HCT116 (cell line): ENCODE results near the gene SYT9. TPM values are rescaled to one million over a fixed set of nuclear protein-coding genes. Genes with fewer than 3 reads are reported as not detected.

Experiments
- ATAC-seq: fragments of 200-7000 bp; cut with Tn5 transposase; 2 replicates; pipeline ENCODE4 v1.9.1; 2020; ENCODE audit warnings: mild to moderate bottlenecking, moderate library complexity
- BruUV-seq: library from RNA; stranded (reverse); fragments of 400-500 nt; replicated peaks from 2 replicates; lab custom pipeline; 2021; lab: Mats Ljungman, UMichigan
- CTCF ChIA-PET: fragments of 300-600 bp; sonication (Branson Sonifier 250); formaldehyde crosslinking; loops from one replicate; lab custom pipeline; 2021; ENCODE audit warnings: antibody characterized with exemption; lab: Charles Lee
- POLR2A ChIA-PET: fragments of 300-600, 350-600 bp; sonication (Branson Sonifier 250); formaldehyde crosslinking; loops from one replicate; lab custom pipeline; 2021; ENCODE audit warnings: antibody characterized with exemption; lab: Charles Lee
- RAD21 ChIA-PET, 2 experiments: fragments of 300-600 bp; sonication (Branson Sonifier 250); formaldehyde crosslinking; loops; one replicate each; lab custom pipeline; 2023; ENCODE audit warnings: low total read pairs in 2 of 2; ENCODE audit not compliant: uncharacterized antibody in 2 of 2, unreplicated experiment in 2 of 2, low non-redundant PET in 1 of 2; lab: Charles Lee
- DNase-seq: peaks from one replicate; pipeline ENCODE4 v3.0.0-alpha.2; 2010; ENCODE audit warnings: low read depth, low spot score
- H2AFZ ChIP-seq: fragments of 200-600 bp; shearing (Covaris generic), sonication (generic); 2 replicates; pipeline ENCODE4 v1.6.1; 2017; ENCODE audit warnings: low read depth, mixed run types, mixed read lengths, antibody characterized with exemption, low read length; ENCODE audit not compliant: poor library complexity, severe bottlenecking
- H3K27ac ChIP-seq: 2 replicates; pipeline ENCODE4 v1.5.1; 2012; ENCODE audit warnings: low read depth, low read length
- H3K27me3 ChIP-seq: fragments of 200-600 bp; sonication (generic); 2 replicates; pipeline ENCODE4 v1.6.1; 2016; ENCODE audit warnings: mixed run types, low read length, mixed read lengths; ENCODE audit not compliant: insufficient read depth
- H3K36me3 ChIP-seq, 2 experiments: fragments of 200-500 bp in 1 of 2; fragments of 200-600 bp in 1 of 2; sonication (Bioruptor generic) in 1 of 2; sonication (generic) in 1 of 2; 2 replicates each; pipeline versions ENCODE4 v1.5.1 to v1.6.1; 2014 to 2016; ENCODE audit warnings: low read length in 2 of 2, inconsistent platforms in 1 of 2, mixed read lengths in 1 of 2, mixed run types in 1 of 2; ENCODE audit not compliant: insufficient read depth in 2 of 2, control insufficient read depth in 1 of 2
- H3K4me1 ChIP-seq, 2 experiments: fragments of 200-600 bp in 1 of 2; sonication (generic) in 1 of 2; 2 replicates each; pipeline versions ENCODE4 v1.5.1 to v1.6.1; 2012 to 2017; ENCODE audit warnings: low read length in 2 of 2, inconsistent platforms in 1 of 2, mild to moderate bottlenecking in 1 of 2, mixed read lengths in 1 of 2, mixed run types in 1 of 2, moderate library complexity in 1 of 2; ENCODE audit not compliant: insufficient read depth in 2 of 2, control insufficient read depth in 1 of 2
- H3K4me2 ChIP-seq: fragments of 200-600 bp; sonication (generic); 2 replicates; pipeline ENCODE4 v1.6.1; 2017; ENCODE audit warnings: mixed run types, low read length, mixed read lengths
- H3K4me3 ChIP-seq, 2 experiments: fragments of 200-600 bp in 1 of 2; sonication (generic) in 1 of 2; replicated peaks in 1 of 2; 2 replicates each; pipeline ENCODE4 v1.5.1; 2011 to 2016; ENCODE audit warnings: low read length in 2 of 2, control low read depth in 1 of 2, low read depth in 1 of 2, mild to moderate bottlenecking in 1 of 2, mixed read lengths in 1 of 2, mixed run types in 1 of 2
- H3K79me2 ChIP-seq: fragments of 200-600 bp; sonication (generic); 2 replicates; pipeline ENCODE4 v1.6.1; 2017; ENCODE audit warnings: mild to moderate bottlenecking, mixed run types, low read length, moderate library complexity, mixed read lengths; ENCODE audit not compliant: insufficient read depth
- H3K9ac ChIP-seq: fragments of 200-600 bp; sonication (generic); 2 replicates; pipeline ENCODE4 v1.6.1; 2016; ENCODE audit warnings: low read length, mixed read lengths
- H3K9me2 ChIP-seq: fragments of 200-600 bp; sonication (generic), shearing (Covaris generic); 2 replicates; pipeline ENCODE4 v1.6.1; 2017; ENCODE audit warnings: mixed run types, mild to moderate bottlenecking, moderate library complexity; ENCODE audit not compliant: insufficient read depth
- H3K9me3 ChIP-seq, 2 experiments: fragments of 200-500 bp in 1 of 2; fragments of 200-600 bp in 1 of 2; sonication (Bioruptor generic) in 1 of 2; sonication (generic) in 1 of 2; 2 replicates each; pipeline ENCODE4 v1.6.1; 2014 to 2017; ENCODE audit warnings: low read length in 2 of 2, mixed read lengths in 2 of 2, inconsistent platforms in 1 of 2, low read depth in 1 of 2, mild to moderate bottlenecking in 1 of 2, mixed run types in 1 of 2, moderate library complexity in 1 of 2; ENCODE audit not compliant: control insufficient read depth in 1 of 2, insufficient read depth in 1 of 2
- H4K20me1 ChIP-seq: fragments of 200-600 bp; sonication (generic), shearing (Covaris generic); 2 replicates; pipeline ENCODE4 v1.6.1; 2017; ENCODE audit warnings: mixed run types, mild to moderate bottlenecking, moderate library complexity; ENCODE audit not compliant: insufficient read depth
- CBX3 ChIP-seq: IDR thresholded peaks from 2 replicates; pipeline ENCODE4 v1.6.1; 2012; ENCODE audit warnings: low read depth
- CEBPB ChIP-seq: IDR thresholded peaks from 2 replicates; pipeline ENCODE4 v1.6.1; 2012; ENCODE audit warnings: low read depth
- CTCF ChIP-seq, 3 experiments: fragments of 200-600 bp in 1 of 3; sonication (generic) in 1 of 3; IDR thresholded peaks in 2 of 3; conservative IDR thresholded peaks in 1 of 3; 2 replicates each; pipeline ENCODE4 v1.5.1; 2012 to 2017; ENCODE audit warnings: low read depth in 2 of 3, low read length in 2 of 3, antibody characterized with exemption in 1 of 3, borderline replicate concordance in 1 of 3, control low read depth in 1 of 3, mild to moderate bottlenecking in 1 of 3, mixed read lengths in 1 of 3, mixed run types in 1 of 3, moderate library complexity in 1 of 3; ENCODE audit not compliant: insufficient read depth in 1 of 3
- EGR1 ChIP-seq: IDR thresholded peaks from 2 replicates; pipeline ENCODE4 v1.6.1; 2012; ENCODE audit warnings: low read depth
- ELF1 ChIP-seq: IDR thresholded peaks from 2 replicates; pipeline ENCODE4 v1.6.1; 2012; ENCODE audit warnings: low read depth, borderline replicate concordance
- EZH2 ChIP-seq: fragments of 200-600 bp; sonication (generic); IDR thresholded peaks from 2 replicates; pipeline ENCODE4 v1.6.1; 2017; ENCODE audit warnings: antibody characterized with exemption, mixed run types
- EZH2phosphoT487 ChIP-seq: fragments of 200-600 bp; IDR thresholded peaks from 2 replicates; pipeline ENCODE4 v1.6.1; 2018; ENCODE audit warnings: antibody characterized with exemption, borderline replicate concordance
- FOSL1 ChIP-seq: IDR thresholded peaks from 2 replicates; pipeline ENCODE4 v1.6.1; 2012; ENCODE audit warnings: low read depth
- RAD21 ChIP-seq: IDR thresholded peaks from 2 replicates; pipeline ENCODE4 v1.6.1; 2012; ENCODE audit warnings: low read depth, mild to moderate bottlenecking
- SIN3A ChIP-seq: IDR thresholded peaks from 2 replicates; pipeline ENCODE4 v1.6.1; 2012; ENCODE audit warnings: low read depth
- SP1 ChIP-seq: IDR thresholded peaks from 2 replicates; pipeline ENCODE4 v1.6.1; 2012; ENCODE audit warnings: low read depth
- SRF ChIP-seq: IDR thresholded peaks from 2 replicates; pipeline ENCODE4 v1.6.1; 2012; ENCODE audit warnings: low read depth
- YY1 ChIP-seq: IDR thresholded peaks from 2 replicates; pipeline ENCODE4 v1.6.1; 2011; ENCODE audit warnings: low read length, low read depth, moderate library complexity, mild to moderate bottlenecking; ENCODE audit not compliant: insufficient replicate concordance; ENCODE audit errors: extremely low read depth
- ZBTB33 ChIP-seq: IDR thresholded peaks from 2 replicates; pipeline ENCODE4 v1.6.1; 2011; ENCODE audit warnings: mild to moderate bottlenecking, low read length, moderate library complexity; ENCODE audit not compliant: insufficient replicate concordance; ENCODE audit errors: extremely low read depth
- intact Hi-C: fragments of 100-400 bp; cut with micrococcal nuclease; formaldehyde crosslinking; loops from 2 replicates; pipeline ENCODE4 v1.10.0; 2022
- total RNA-seq: library from RNA; stranded (reverse); gene quantifications from one replicate; pipeline ENCODE4 v1.2.1, GENCODE V29; 2021; ENCODE audit not compliant: unreplicated experiment
- TF ChIP-seq, protein P1 (sequence below): IDR thresholded peaks from 2 replicates; pipeline ENCODE4 v1.6.1; 2012
- TF ChIP-seq, protein P2 (sequence below): IDR thresholded peaks from 2 replicates; pipeline ENCODE4 v1.6.1; 2012

The SYT9 gene
- total RNA-seq, 1 experiment from 2014 or later: not detected

- Histone ChIP-seq H3K9me2 (no peaks in the 10 kb centered on the region), H2AFZ (no peak overlapping the region), H3K4me2 (no peak overlapping the region)
- intact Hi-C loops: loop anchor here (10.0 kb wide), 1 partner anchor 695 kb away; no protein-coding TSS in a partner anchor
- no peak for ATAC-seq
- BruUV-seq: no TSS peak
- CTCF ChIA-PET: no interaction called here
- TF ChIP-seq SIN3A (no peak), ELF1 (no peak), SP1 (no peak), CBX3 (no peak)
- TF ChIP-seq, protein P1, sequence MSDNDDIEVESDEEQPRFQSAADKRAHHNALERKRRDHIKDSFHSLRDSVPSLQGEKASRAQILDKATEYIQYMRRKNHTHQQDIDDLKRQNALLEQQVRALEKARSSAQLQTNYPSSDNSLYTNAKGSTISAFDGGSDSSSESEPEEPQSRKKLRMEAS: no peak
- TF ChIP-seq, all 23 proteins: peak for 0
- DNase-seq: no peak
- no peaks in the 10 kb centered on the region; a peak in 1 of 4 replicates for H3K4me1 ChIP-seq
- H3K9me3 ChIP-seq: no peaks in the 10 kb centered on the region
- ChIA-PET POLR2A (no interaction called here), RAD21 (no interaction called here)
- H3K79me2 ChIP-seq: no peaks in the 10 kb centered on the region
- H3K4me3 ChIP-seq: no peak overlapping the region
- H3K9ac ChIP-seq: no peak overlapping the region
- peaks cover 48% of the 10 kb centered on the region for H3K27me3 ChIP-seq
- no peak overlapping the region for H3K27ac ChIP-seq
- H3K36me3 ChIP-seq: no peaks in the 10 kb centered on the region
- H4K20me1 ChIP-seq: no peaks in the 10 kb centered on the region
Observed at GRCh38 chr11:7449211-7449840, 197.6 kb downstream of the SYT9 start.

GRCh38 chr11:7449841-7450214 lies 198.1 kb downstream of the SYT9 start:
- H3K9ac ChIP-seq: no peak overlapping the region
- H3K27me3 ChIP-seq: peaks cover 43% of the 10 kb centered on the region
- H3K4me2 ChIP-seq: no peak overlapping the region
- POLR2A ChIA-PET: no interaction called here
- H3K9me3 ChIP-seq: no peaks in the 10 kb centered on the region
- RAD21 ChIA-PET: no interaction called here
- no peaks in the 10 kb centered on the region for H3K79me2 ChIP-seq
- H4K20me1 ChIP-seq: no peaks in the 10 kb centered on the region
- DNase-seq (no peak), ATAC-seq (no peak)
- CTCF ChIA-PET: no interaction called here
- no peaks in the 10 kb centered on the region for H3K36me3 ChIP-seq
- H3K27ac ChIP-seq: no peak overlapping the region
- BruUV-seq: no TSS peak
- no peaks in the 10 kb centered on the region for H3K9me2 ChIP-seq
- H2AFZ ChIP-seq: no peak overlapping the region
- intact Hi-C loops: loop anchor here (10.0 kb wide), 1 partner anchor 695 kb away; no protein-coding TSS in a partner anchor
- no peaks in the 10 kb centered on the region; a peak in 1 of 4 replicates for H3K4me1 ChIP-seq
- no peak overlapping the region for H3K4me3 ChIP-seq
- TF ChIP-seq CTCF (IDR thresholded peaks at IDR 0.05 in 2 of 3, conservative IDR thresholded peaks at IDR 0.05 in 1 of 3; ENCODE audit: borderline replicate concordance in 1 of 3, insufficient read depth in 1 of 3, low read depth in 2 of 3, low read length in 2 of 3): no peak
- no peak for TF ChIP-seq CBX3
- TF ChIP-seq ZBTB33: no peak
- no peak for TF ChIP-seq SP1
- TF ChIP-seq, protein P2, sequence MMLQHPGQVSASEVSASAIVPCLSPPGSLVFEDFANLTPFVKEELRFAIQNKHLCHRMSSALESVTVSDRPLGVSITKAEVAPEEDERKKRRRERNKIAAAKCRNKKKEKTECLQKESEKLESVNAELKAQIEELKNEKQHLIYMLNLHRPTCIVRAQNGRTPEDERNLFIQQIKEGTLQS: no peak
- TF ChIP-seq YY1: no peak
- TF ChIP-seq FOSL1: no peak
- no peak for TF ChIP-seq SRF
- no peak for TF ChIP-seq EZH2
- TF ChIP-seq EGR1: no peak
- TF ChIP-seq EZH2phosphoT487: no peak
- TF ChIP-seq CEBPB: no peak
- TF ChIP-seq, protein P1: no peak
- TF ChIP-seq RAD21: no peak
